GM18909 (cell line): ENCODE data around the gene CDH4.
"Not testable (repeated sequence)": the region's sequence is repeated elsewhere in the genome, so short reads cannot be mapped to it uniquely, and the experiment has no call there.

Experiments used
- ATAC-seq: cut with Tn5 transposase; IDR thresholded peaks from one replicate; pipeline ENCODE4 v1.9.1; 2021; ENCODE audit warnings: mild to moderate bottlenecking; ENCODE audit not compliant: unreplicated experiment, poor library complexity

CDH4 gene

DNA sequence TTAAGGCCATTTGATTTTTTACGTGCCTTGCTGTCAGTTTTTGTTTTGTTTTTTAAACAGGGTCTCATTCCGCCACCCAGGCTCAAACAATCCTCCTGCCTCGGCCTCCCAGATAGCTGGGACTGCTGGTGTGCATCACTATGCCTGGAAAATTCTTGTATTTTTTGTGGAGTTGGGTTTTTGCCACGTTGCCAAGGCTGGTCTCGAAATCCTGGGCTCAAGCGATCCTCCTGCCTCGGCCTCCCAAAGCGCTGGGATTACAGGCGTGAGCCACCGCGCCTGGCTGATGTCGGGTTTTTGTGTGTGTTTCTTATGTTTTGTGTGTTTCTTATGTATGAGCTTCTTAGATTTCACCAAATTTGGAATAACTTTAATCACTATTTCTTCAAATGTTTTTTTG is 708.8 kb downstream of the CDH4 start:
- no peak for ATAC-seq

DNA sequence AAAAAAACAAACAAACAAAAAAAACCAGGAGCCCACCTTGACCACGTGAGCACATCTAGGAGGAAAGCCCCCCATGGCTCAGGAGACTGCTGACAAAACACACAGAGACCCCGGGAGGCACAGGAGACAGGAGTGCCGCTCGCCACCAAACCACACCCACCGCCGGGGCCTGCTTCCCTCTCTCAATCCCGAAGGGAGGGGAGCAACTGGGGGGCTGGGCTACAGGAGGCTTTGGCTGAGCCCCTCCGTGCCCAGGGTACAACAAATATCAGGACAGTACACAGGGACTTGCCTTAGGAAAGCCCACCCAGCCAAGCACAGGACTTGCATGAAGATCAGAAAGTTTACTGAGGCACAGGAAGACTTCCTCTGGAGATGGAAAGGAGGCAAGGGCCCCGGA is 711.1 kb downstream of the CDH4 start:
- no peak for ATAC-seq

DNA sequence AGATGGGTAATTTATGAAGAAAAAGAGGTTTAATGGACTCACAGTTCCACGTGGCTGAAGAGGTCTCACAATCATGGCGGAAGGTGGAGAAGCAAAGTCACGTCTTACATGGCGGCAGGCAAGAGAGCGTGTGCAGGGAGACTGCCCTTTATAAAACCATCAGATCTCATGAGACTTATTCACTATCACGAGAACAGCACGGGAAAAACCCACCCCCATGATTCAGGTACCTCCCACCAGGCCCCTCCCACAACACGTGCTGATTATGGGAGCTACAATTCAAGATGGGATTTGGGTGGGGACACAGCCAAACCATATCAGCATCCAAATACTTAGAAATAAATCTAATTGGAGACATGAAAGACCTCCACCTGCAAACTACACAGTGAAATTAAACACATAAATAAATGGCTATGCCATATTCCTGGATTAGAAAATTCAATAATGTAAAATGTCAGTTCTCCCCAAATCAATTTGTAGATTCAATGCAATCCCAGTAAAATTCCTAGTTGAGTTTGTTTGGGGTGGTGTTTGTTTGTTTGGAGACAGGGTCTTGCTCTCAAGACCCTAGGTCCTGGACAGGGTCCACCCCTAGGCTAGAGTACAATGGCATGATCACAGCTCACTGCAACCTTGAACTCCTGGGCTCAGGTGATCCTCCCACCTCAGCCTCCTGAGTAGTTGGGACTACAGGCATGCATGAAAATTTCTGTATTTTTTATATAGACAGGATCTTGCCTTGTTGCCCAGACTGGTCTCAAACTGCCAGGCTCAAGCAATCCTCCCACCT is 712.0 kb downstream of the CDH4 start:
- ATAC-seq, result no peak

DNA sequence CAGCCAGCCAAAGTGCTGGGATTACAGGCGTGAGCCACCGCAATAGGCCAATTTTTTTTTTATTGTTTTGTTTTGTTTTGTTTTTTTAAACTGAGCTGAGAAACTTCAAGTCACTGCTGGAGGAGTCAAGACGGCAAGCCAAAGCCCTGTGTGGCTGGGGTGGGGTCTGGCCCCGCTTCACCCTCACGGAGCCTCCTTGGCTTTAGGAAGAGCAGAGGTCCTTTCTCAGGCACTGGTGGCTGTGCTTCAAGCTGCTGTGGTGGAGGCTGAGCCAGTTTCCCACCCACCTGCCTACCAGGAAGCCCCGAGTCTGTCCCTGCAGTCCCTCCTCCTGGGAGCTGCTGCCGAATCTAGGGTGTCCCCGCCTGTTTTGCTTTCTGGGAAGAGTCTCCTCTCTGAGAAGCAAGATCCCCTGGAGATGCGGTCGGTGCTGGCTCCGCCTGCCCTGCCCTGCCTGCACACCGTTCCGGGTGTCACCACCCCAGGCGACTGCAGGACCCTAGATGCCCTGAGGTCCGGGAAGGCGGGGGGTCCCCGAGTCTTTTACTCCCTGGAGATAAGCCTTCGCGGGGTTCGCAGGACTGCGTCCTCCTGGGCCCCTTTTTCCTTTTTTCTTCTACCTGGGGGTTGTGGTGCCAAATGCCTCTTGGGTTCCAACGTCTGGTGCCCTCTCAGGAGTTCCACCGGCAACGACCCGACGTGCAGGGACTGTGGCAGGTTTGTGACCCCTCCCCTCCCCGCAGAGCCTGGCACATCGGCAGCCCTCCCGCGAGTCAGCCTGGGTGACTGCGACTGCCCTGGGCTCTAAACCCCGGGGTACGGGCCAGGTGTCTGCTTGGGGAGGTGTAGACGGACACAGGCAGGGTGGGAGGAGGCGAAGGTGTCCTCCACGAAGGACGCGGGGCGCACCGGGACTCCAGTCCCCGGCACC is 712.9 kb downstream of the CDH4 start:
- ATAC-seq, result no peak

DNA sequence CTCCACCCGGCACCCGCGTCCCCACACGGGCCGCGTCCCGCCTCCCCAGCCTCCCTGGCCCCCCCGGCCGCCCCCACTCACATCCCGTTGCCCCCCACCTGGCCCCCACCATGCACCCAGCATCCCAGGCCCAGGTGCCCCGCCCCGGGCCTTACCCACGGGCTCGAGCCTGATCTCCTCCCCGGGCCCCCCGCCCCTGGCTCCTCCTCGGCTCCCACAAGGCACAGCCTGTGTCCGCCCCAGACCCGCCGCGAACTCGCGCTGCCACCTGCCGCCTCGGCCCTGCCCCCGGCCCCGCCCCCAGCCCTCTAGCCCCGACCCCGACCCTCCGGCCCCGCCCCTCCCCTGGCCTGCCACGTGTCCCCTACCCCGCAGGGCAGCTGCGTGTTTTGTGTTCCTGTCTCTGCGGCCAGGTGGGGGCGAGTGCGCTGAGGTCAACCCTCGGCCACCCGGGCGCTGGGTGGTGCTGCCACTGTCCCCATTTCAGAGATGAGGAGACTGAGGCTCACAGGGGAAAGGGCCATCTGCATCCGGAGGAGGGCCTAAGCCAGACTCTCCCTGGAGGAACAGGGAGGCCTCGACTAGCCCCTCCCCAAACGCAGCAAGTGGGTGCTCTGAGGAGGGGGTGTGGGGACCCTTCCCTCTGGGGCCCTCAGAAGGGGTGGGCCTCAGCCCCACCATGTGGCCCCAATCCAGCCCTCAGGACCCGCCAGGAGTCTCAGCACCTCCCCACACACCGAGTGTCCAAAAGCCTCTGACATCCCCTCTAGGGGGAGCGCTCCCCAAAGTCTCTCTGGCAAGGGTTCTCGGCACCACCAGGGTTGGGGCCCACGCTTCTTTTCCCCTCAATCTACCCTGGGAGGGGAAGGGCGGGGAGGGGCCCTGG is 713.8 kb downstream of the CDH4 start:
- ATAC-seq, result no peak

DNA sequence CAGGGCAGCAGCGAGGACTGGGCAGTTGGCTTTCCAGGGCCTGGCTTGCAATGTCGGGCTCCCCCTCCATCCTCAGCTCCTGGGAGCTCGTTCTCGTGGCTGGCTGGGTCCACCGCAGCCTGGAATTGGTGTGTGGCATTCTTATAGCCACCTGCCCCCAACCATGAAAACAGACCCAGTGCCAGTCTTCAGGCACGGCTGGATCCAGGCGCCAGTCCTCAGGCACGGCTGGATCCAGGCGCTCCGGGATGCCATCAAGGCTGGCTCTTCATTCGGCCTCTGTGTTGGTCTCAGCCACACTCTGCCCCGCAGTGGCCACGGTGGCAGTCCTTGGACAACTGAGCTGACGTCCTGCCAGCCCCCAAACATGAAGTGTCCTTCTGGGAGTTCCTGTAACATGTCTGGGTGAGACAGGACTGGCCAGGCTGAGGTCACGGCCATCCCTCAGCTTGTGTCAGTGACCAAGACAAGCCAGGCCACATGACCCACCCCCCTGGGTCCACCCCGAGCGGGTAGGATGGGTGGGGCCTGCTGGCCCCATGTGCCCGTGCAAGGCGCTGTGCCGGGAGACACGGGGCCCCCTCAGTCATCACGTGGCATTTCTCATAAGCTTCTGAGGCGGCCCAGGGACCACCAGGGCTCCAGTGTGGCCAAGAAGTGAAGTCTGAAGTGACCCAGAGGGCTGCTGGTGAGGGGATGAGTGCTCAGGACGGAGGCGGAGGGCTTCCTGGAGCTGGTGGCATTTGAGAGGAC is 714.6 kb downstream of the CDH4 start:
- no peak for ATAC-seq

DNA sequence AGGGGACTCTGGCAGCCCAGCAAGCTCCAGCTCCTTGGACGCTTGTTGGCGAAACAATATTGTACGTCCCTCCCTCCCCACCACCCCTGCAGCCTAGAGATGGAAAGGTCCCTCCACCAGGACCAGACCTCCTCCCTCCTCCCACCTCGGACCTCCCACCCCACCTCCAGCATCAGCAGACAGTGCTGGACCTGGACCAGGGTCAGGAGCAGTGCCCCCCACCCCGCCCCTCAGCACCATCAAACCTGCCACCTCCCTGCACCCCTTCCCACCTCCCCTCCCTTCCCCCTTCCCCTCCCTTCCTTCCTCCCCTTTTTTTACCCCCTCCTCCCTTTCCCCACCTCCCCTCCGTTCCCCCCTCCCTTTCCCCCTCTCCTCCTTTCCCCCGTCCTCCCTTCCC is 715.2 kb downstream of the CDH4 start:
- ATAC-seq, result no peak

DNA sequence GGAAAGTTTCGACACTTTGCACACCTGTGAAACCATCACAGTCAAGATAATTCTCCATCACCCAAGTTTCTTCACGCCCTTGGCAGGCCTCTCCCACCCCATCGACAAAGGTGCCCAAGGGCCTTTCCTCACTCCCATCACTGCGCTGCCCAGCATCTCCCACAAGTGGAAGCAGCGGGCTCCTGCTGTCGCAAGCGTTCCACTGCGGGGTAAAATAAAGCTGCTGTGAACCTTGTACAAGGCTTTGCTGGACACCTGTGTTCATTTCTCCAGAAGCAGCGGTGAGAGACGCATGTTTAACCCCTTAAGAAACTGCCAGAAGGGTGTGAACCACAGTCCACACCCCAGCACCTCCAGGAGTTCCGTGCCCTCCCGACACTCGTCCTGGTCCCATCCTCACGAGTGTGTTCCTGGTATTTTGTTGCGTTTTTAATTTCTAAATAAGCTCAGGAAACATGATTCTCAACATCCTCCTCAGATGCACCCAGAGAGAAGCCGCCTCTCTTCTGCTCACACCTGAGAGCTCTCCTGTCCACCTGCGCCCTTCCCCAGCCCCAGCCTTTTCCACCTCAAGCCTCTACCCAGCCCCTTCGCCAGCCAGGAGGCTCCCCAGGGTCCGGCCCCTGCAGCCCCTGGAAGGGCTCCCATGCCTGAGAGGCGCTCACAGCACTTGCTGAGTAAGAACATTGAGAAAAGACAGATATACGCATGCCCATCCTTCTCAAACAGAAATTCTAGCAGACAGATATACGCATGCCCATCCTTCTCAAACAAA is 716.2 kb downstream of the CDH4 start:
- no peak for ATAC-seq

DNA sequence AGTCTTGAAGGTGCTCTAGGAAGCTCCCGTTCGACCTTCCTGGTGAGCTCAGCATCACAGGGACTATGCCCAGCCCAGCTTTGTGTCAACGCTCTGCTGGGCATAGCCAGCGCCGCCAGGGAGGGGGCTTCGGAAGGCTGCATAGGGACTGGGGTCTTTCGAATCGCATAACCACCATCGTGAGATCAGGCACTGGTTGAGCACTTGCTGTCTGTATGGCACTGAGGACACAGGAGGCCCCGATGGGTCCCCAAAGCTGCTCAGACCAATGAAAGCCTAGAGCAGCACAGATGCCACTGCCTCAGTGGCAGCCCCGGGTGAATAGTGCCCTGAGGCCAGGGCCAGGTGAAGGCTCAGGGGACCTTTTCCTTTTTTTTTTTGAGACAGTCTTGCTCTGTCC is 716.9 kb downstream of the CDH4 start:
- no peak for ATAC-seq

DNA sequence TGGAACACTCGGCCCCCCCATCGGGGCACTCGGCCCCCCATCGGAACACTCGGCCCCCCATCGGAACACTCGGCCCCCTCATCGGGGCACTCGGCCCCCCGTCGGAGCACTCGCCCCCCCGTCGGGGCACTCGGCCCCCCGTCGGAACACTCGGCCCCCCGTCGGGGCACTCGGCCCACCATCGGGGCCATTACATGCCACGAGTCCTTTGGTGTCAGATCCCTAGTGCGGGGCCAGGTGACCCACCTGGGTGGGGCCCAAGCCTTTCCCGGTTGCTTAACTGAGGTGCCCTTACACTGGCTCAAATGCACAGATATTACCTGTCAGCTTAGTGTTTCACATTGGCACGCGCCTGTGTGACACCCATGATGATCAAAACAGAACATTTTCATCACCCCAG is 717.7 kb downstream of the CDH4 start:
- no peak for ATAC-seq

DNA sequence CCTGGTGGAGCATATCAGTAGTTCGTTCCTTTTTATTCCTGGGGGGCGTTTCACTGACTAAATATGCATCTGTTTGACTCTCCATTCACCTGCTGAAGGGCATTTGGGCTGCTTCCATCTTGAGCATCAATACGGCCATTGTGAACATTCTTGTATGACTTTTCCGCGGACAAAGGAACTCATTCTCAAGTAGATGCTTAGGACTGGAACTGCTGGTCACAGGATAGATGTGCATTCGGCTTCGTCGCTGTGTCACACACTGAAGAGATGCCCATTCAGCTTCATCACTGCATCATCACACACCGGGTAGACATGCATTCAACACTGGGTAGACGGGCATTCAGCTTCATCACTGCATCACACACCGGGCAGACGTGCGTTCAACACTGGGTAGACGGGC is 718.3 kb downstream of the CDH4 start:
- ATAC-seq, result no peak

DNA sequence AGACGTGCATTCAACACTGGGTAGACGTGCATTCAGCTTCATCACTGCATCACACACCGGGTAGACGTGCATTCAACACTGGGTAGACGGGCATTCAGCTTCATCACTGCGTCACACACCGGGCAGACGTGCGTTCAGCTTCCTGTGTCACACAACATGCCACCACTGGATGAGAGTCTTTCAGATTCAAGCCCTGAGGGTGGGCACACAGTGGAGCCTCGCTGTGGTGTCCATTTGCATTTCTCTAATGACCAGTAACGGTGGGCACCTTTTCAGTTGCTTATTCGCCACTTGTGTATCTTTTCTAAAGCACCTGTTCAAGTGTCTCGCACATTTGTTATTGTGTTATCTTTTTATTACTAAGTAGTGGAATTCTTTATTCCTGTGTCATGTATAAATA is 719.5 kb downstream of the CDH4 start:
- ATAC-seq, result not testable (repeated sequence)

DNA sequence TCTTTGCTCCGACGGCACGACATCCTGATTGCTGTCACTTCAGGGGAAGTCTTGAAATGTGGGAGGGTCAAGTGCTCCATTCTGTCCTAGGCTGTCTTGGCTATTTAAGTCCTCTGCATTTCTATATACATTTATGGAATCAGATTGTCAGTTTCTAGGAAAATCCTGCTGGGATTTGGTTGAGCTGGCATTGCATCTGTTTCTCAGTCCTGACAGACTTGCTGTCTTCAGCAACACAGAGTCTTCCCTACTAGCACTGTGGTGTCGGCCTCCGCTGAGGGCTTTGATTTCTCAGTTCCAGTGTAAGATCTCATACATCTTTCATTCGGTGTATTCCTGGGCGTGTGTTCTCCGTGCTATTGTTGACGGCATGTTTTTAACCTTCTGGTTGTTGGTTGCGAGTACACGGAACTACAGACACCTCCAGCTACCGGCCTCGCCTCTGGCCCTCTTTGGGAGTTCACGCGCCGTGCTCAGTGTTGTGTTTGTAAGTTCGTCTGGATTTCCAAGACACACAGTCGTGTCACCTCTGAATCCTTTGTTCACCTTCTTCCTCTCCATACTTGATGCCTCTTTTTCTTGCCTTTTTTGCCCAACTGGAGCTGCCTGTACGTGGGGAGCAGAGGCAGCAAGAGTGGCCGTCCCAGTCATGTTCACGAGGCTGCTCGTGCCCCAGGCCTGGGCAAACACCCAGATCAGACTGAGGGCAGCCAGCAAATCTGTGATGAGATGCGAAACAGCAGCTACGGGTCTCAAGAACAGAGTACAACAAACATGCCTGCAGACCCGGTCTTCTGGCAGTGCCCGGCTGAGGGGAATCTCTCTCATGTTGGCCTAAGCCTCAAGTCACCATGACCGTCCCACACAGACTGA is 720.8 kb downstream of the CDH4 start:
- no peak for ATAC-seq

DNA sequence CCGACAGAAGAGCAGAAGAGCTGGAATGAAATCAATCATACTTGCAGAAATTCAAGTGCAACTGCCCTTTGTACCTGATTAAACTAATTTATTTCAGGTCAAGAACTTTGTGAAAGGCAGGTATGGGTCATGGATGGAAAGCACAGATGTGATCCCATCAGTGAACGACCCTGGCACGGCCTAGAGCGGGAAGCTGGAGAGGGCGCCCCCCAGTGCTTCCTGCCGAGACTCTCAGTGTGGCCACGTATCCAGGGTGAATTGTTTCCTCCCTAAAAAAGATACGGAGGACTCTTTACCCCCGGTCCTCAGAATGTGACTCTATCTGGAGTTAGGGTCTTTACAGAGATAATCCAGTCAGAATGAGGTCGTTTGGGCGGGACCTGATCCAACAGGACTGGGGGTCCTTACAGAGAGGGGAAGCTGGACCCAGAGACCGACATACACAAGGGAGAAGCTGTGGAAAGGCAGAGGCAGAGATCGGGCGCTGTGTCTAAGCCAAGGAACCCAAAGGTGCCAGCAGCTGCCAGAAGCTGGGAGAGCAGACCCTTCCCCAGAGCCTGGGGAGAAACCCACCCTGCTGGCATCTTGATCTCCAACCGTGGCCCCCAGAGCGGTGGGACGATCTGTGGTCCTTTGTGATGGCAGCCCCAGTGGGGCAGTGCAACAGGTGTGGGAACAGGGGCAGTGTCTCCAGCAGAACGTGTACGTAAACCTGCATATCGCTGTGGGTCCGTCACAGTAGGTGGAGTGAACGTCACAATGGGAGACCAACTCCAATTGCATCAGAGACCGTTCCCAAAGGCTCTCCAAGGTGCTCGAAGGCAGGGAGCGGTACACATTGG is 721.7 kb downstream of the CDH4 start:
- ATAC-seq, result no peak

DNA sequence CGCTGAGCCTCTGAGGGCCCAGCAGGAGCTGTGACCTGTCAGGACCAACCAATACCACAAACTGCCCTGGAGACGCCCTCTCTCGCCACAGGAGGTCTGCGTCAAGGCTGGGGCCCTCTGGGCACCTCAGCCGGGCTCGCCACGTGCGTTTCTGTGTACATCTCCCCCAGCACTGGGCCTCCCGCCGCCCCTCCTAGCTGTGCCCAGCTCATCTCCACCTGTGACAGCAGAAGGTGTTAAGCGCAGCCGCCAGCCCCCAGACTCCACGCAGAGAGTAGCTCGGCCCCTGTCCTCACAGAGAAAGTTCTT is 722.2 kb downstream of the CDH4 start:
- ATAC-seq, result no peak

DNA sequence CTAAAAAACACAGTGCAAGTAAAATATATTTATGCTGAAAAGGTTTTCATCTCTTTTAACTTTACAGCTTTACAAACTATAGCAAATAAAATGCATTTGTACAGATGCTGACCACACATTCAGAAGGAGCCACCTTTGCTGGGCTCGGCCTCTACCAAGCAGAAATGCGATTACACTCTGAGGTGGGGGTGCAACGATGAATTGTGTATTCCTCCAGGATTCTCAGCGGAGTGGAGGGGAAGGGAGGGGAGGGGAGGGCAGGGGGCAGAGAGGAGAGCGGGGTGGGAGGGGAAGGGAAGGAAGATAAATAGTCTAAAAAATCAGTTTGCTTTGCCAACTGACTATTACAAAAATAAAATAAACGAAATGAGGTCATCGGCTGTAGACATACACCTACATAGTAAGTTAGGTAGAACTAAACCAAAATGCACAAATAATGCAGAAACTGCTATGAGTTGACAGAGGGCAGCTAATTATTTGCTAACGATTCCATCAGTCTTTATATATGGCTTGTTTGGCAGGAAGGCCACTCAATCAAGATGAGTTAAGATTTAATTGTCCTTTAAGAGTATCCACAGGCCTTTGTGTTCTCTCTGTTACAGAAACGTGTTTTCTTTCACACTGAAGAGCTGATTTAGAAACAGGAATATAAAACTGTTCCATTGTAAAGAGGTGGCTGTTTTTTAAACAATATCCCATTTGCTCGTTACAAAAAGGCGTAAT is 723.5 kb downstream of the CDH4 start:
- ATAC-seq, result no peak

DNA sequence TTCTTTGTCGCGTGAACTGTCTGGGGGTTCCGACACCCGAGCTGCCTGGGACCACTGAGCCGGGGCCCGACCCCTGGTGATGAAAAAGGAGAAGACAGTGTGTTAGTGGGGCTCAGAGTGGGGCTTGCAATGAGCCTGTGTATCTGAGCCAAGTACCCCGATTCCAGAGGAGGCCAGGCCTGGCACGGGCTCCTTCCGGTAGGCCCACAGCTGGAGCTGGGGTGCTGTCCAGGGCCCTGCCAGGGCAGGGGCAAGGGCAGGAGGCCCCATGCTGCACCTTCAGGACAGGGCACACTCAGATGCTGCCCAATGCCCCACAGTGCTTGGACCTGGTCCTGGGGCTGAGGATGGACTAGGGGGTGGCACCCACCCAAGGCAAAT is 724.2 kb downstream of the CDH4 start:
- ATAC-seq, result no peak
